SH-SY5Y (cell line): ENCODE results near the gene PRKRIP1.

Source experiments
- GATA2 ChIP-seq: IDR thresholded peaks from 2 replicates; pipeline ENCODE4 v1.6.1; 2011; ENCODE audit warnings: mild to moderate bottlenecking, low read depth, low read length
- GATA3 ChIP-seq: IDR thresholded peaks from 2 replicates; pipeline ENCODE4 v1.6.1; 2011; ENCODE audit warnings: low read depth, mild to moderate bottlenecking, low read length, moderate library complexity

Gene PRKRIP1

GRCh38 chr7:102445674-102446071 is 49.5 kb downstream of the PRKRIP1 start:
- TF ChIP-seq GATA3 (no peak), GATA2 (no peak)

- TF ChIP-seq GATA2 (no peak), GATA3 (no peak)
Measured at GRCh38 chr7:102446387-102447156, 50.4 kb downstream of the PRKRIP1 start.

GRCh38 chr7:102447311-102447710 is 51.1 kb downstream of the PRKRIP1 start:
- TF ChIP-seq GATA3 (no peak), GATA2 (no peak)

GRCh38 chr7:102449136-102449535 is 53.0 kb downstream of the PRKRIP1 start:
- TF ChIP-seq GATA2 (no peak), GATA3 (no peak)

- TF ChIP-seq GATA2 (no peak), GATA3 (no peak)
Measured at GRCh38 chr7:102450242-102450641, 54.1 kb downstream of the PRKRIP1 start.

GRCh38 chr7:102451371-102452054 is 55.4 kb downstream of the PRKRIP1 start:
- TF ChIP-seq GATA2 (no peak), GATA3 (no peak)

GRCh38 chr7:102452451-102452850 is 56.3 kb downstream of the PRKRIP1 start:
- TF ChIP-seq GATA2 (no peak), GATA3 (no peak)

GRCh38 chr7:102453319-102453718 is 57.2 kb downstream of the PRKRIP1 start:
- TF ChIP-seq GATA2: no peak
- no peak for TF ChIP-seq GATA3

GRCh38 chr7:102454468-102454867 is 58.3 kb downstream of the PRKRIP1 start:
- TF ChIP-seq GATA2 (no peak), GATA3 (no peak)

- TF ChIP-seq GATA3: no peak
- no peak for TF ChIP-seq GATA2
Measured at GRCh38 chr7:102455596-102455995, 59.4 kb downstream of the PRKRIP1 start.

- TF ChIP-seq GATA2: no peak
- no peak for TF ChIP-seq GATA3
Measured at GRCh38 chr7:102456327-102456726, 60.2 kb downstream of the PRKRIP1 start.

GRCh38 chr7:102457352-102457924 is 61.3 kb downstream of the PRKRIP1 start:
- TF ChIP-seq GATA3: no peak
- TF ChIP-seq GATA2: no peak

GRCh38 chr7:102459221-102459844 is 63.2 kb downstream of the PRKRIP1 start:
- TF ChIP-seq GATA2: no peak
- TF ChIP-seq GATA3: no peak

GRCh38 chr7:102460467-102460866 is 64.3 kb downstream of the PRKRIP1 start:
- TF ChIP-seq GATA3: no peak
- no peak for TF ChIP-seq GATA2
